NB4 (cell line): ENCODE measurements around the gene KNSTRN.

Source experiments
- DNase-seq: peaks from one replicate; pipeline ENCODE4 v3.0.0; 2010; ENCODE audit warnings: low read depth
- H3K4me3 ChIP-seq: one replicate; pipeline ENCODE4 v1.5.1; 2011; ENCODE audit warnings: mild to moderate bottlenecking, low read depth, low read length, moderate library complexity
- MAX ChIP-seq: IDR thresholded peaks from 2 replicates; pipeline ENCODE4 v1.6.1; 2011; ENCODE audit warnings: low read depth, low read length
- MYC ChIP-seq: IDR thresholded peaks from 2 replicates; pipeline ENCODE4 v1.6.1; 2011; ENCODE audit warnings: low read depth, low read length
- POLR2A ChIP-seq: IDR thresholded peaks from 2 replicates; pipeline ENCODE4 v1.6.1; 2011; ENCODE audit warnings: mild to moderate bottlenecking; ENCODE audit not compliant: insufficient read length; ENCODE audit errors: extremely low read depth
- TF ChIP-seq, protein P1 (sequence below): IDR thresholded peaks from one replicate; pipeline ENCODE4 v1.5.1; 2012; ENCODE audit warnings: low read depth, low read length

KNSTRN gene

DNA sequence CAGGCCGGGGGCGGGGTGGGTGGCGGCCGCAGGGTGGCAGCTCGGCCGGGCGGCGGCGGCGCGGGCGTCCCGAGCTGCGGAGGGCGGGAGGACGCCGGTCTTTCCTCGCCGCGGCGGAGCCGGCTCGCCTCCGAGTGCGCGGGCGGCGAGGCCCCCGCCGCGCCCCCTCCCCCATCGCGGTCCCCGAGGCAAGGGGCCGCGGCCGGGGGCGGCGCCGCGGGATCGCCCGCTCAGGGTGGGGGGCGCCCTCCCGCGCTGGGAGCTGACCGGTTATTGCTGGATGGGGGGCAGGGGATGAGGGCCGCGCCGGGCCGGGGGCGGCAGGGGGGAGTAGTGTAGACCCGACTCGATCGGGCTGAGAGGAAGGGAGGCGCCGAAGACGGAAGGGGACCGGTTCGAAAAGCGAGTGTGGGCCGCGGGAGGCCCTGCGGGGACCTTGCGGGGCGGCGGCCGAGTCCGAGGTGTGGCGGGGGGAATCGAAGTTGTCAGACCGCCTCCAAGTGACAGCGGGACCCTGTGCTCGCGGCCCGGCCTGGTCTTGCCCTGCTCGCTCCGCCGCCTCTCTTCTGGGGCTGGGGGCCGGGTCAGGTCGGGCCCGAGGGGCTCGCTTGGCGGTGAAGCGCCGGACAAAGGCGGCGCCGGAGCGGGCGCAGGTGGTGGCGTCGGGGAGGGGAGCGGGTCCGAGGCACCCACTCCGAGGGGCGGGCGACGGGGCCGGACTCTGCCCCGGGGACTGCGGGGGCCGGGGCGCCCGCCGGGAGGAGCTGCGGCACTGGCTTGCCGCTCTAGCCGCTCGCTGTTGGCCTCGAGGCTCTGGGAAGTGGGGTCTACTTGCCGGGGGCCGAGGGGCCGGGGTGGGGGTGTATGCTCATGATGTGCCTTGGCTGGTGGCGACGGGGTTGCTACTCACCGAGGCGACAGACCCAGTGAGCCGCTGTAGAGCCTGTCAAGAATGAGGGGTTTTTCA, 59.3 kb downstream of the KNSTRN start:
- DNase-seq: peak; percentile 62
- H3K4me3 ChIP-seq: peak overlapping the region; percentile 59

GRCh38 chr15:40443255-40443654, 60.7 kb downstream of the KNSTRN start:
- peak overlapping the region; percentile 57 for H3K4me3 ChIP-seq
- no peak for DNase-seq
- TF ChIP-seq MAX (no peak), MYC (no peak), POLR2A (no peak)
- TF ChIP-seq, protein P1, sequence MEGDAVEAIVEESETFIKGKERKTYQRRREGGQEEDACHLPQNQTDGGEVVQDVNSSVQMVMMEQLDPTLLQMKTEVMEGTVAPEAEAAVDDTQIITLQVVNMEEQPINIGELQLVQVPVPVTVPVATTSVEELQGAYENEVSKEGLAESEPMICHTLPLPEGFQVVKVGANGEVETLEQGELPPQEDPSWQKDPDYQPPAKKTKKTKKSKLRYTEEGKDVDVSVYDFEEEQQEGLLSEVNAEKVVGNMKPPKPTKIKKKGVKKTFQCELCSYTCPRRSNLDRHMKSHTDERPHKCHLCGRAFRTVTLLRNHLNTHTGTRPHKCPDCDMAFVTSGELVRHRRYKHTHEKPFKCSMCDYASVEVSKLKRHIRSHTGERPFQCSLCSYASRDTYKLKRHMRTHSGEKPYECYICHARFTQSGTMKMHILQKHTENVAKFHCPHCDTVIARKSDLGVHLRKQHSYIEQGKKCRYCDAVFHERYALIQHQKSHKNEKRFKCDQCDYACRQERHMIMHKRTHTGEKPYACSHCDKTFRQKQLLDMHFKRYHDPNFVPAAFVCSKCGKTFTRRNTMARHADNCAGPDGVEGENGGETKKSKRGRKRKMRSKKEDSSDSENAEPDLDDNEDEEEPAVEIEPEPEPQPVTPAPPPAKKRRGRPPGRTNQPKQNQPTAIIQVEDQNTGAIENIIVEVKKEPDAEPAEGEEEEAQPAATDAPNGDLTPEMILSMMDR: no peak

More for the DNA sequence above, 59.3 kb downstream of the KNSTRN start:
- no peak for TF ChIP-seq MYC
- TF ChIP-seq, protein P1: no peak
- TF ChIP-seq MAX: no peak
- TF ChIP-seq POLR2A: no peak

DNA sequence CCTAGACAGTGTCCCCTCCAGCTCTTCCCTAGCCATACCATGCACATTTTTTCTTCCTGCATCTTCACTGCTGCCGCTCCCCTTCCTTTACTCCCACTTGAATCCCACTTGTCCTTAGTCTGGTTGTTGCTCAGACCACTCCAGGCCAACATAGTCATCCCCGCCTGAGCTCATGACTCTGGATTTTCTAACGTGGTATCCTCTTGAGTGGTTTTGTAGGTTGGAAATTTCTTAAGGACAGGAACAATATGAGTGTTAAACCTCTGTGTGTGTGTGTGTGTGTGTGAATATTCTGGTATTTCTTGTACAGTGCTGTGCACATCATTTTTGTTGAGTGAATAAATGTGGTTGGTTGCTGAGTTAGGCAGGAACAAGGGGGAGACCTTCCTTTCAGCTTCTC, 61.3 kb downstream of the KNSTRN start:
- TF ChIP-seq, protein P1: no peak
- no peak for TF ChIP-seq POLR2A
- DNase-seq: no peak
- no peak overlapping the region for H3K4me3 ChIP-seq
